B cell (primary cell): ENCODE results near the gene MAP3K20.

Source experiments
- EZH2 ChIP-seq: IDR thresholded peaks from 2 replicates; pipeline ENCODE4 v1.6.1; 2012; ENCODE audit warnings: borderline replicate concordance, low read depth, mild to moderate bottlenecking, moderate library complexity, low read length; ENCODE audit not compliant: insufficient read depth, poor library complexity, severe bottlenecking
- TF ChIP-seq, protein P1 (sequence below): fragments of 200-600 bp; IDR thresholded peaks from one replicate; pipeline ENCODE4 v1.8.0; 2022; ENCODE audit warnings: antibody characterized with exemption, mild to moderate bottlenecking

DNA sequence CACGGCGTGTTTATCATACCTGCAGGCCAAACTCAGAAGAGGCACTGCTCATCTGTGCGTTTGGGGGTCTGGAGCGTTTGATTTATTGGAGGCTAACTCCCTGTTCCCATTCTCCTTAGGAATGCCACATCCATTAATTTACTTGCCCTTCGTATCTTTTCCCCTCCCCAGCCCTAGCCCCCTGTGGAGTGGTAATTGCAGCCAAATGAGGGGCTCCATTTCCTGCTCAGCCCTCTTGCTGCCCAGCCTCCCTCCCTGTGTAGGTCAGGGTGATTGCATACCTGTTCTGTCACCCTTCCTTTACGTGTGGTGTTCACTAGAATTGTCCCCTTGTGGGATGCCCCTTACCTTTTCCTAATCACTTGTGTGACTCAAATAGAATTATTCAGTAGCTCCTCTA, 120.4 kb downstream of the MAP3K20 start:
- TF ChIP-seq, protein P1, sequence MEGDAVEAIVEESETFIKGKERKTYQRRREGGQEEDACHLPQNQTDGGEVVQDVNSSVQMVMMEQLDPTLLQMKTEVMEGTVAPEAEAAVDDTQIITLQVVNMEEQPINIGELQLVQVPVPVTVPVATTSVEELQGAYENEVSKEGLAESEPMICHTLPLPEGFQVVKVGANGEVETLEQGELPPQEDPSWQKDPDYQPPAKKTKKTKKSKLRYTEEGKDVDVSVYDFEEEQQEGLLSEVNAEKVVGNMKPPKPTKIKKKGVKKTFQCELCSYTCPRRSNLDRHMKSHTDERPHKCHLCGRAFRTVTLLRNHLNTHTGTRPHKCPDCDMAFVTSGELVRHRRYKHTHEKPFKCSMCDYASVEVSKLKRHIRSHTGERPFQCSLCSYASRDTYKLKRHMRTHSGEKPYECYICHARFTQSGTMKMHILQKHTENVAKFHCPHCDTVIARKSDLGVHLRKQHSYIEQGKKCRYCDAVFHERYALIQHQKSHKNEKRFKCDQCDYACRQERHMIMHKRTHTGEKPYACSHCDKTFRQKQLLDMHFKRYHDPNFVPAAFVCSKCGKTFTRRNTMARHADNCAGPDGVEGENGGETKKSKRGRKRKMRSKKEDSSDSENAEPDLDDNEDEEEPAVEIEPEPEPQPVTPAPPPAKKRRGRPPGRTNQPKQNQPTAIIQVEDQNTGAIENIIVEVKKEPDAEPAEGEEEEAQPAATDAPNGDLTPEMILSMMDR, result no peak
- TF ChIP-seq EZH2, result no peak
